GM18873 (cell line): ENCODE results near the gene CRYBG1.
A peak's percentile ranks its signal among the peaks of the same experiment; 100 is the strongest.

Experiments
- ATAC-seq: cut with Tn5 transposase; IDR thresholded peaks from one replicate; pipeline ENCODE4 v1.9.1; 2021; ENCODE audit warnings: mild to moderate bottlenecking, moderate library complexity, moderate number of reproducible peaks; ENCODE audit not compliant: unreplicated experiment, low FRiP score

CRYBG1 gene

GRCh38 chr6:106360410-106360988 lies at the start of gene CRYBG1:
Gene CRYBG1 (plus strand): TSS chr6:106360717. CDS start chr6:106360909, 192 bp downstream.
- ATAC-seq: no peak

- ATAC-seq: no peak
These were observed 44.6 kb upstream of the CRYBG1 start for GRCh38 chr6:106315765-106316374.

- no peak for ATAC-seq
These were observed 44.1 kb upstream of the CRYBG1 start for GRCh38 chr6:106316375-106316766.

GRCh38 chr6:106318061-106318460 lies 42.5 kb upstream of the CRYBG1 start:
- ATAC-seq: no peak

- ATAC-seq: no peak
These were observed 41.7 kb upstream of the CRYBG1 start for GRCh38 chr6:106318851-106319250.

GRCh38 chr6:106321940-106322339 lies 38.6 kb upstream of the CRYBG1 start:
- ATAC-seq: no peak

GRCh38 chr6:106324726-106325335 lies 35.7 kb upstream of the CRYBG1 start:
- ATAC-seq: peak; percentile 3

- ATAC-seq: peak; percentile 94
These were observed 35.0 kb upstream of the CRYBG1 start, which contains the start of gene ATG5 for GRCh38 chr6:106325336-106326178. Gene ATG5 (minus strand): TSS chr6:106325760. CDS start chr6:106316208, 9,552 bp downstream.

GRCh38 chr6:106334646-106335448 lies 25.7 kb upstream of the CRYBG1 start:
- no peak for ATAC-seq

GRCh38 chr6:106339334-106340029 lies 21.0 kb upstream of the CRYBG1 start:
- no peak for ATAC-seq

GRCh38 chr6:106347219-106347618 lies 13.3 kb upstream of the CRYBG1 start:
- no peak for ATAC-seq

- no peak for ATAC-seq
These were observed 4.1 kb upstream of the CRYBG1 start for GRCh38 chr6:106356378-106356777.

GRCh38 chr6:106359959-106360409 lies 533 bp upstream of the CRYBG1 start:
- no peak for ATAC-seq

- no peak for ATAC-seq
These were observed 493 bp downstream of the CRYBG1 start for GRCh38 chr6:106360989-106361430.

- no peak for ATAC-seq
These were observed 3.1 kb downstream of the CRYBG1 start for GRCh38 chr6:106363401-106364138.

GRCh38 chr6:106369739-106370138 lies 9.2 kb downstream of the CRYBG1 start:
- ATAC-seq: no peak

GRCh38 chr6:106370639-106371038 lies 10.1 kb downstream of the CRYBG1 start:
- ATAC-seq: no peak

GRCh38 chr6:106372838-106373501 lies 12.5 kb downstream of the CRYBG1 start:
- ATAC-seq: no peak
